Ishikawa (cell line): ENCODE results near the gene DSC2.

ENCODE experiments used
- CEBPB ChIP-seq: IDR thresholded peaks from 2 replicates; pipeline ENCODE4 v1.6.1; 2012
- CREB1 ChIP-seq: IDR thresholded peaks from 2 replicates; pipeline ENCODE4 v1.6.1; 2012; ENCODE audit warnings: low read depth
- EGR1 ChIP-seq: IDR thresholded peaks from 2 replicates; pipeline ENCODE4 v1.6.1; 2012
- EP300 ChIP-seq: IDR thresholded peaks from 2 replicates; pipeline ENCODE4 v1.6.1; 2012; ENCODE audit warnings: borderline replicate concordance
- FOXM1 ChIP-seq: IDR thresholded peaks from 2 replicates; pipeline ENCODE4 v1.6.1; 2012; ENCODE audit warnings: low read depth, borderline replicate concordance
- MAX ChIP-seq: IDR thresholded peaks from 2 replicates; pipeline ENCODE4 v1.6.1; 2012
- NFIC ChIP-seq: IDR thresholded peaks from 2 replicates; pipeline ENCODE4 v1.6.1; 2012
- RAD21 ChIP-seq: IDR thresholded peaks from 2 replicates; pipeline ENCODE4 v1.6.1; 2012; ENCODE audit warnings: low read depth
- REST ChIP-seq: IDR thresholded peaks from 2 replicates; pipeline ENCODE4 v1.6.1; 2012; ENCODE audit warnings: low read depth, mild to moderate bottlenecking
- TAF1 ChIP-seq: IDR thresholded peaks from 2 replicates; pipeline ENCODE4 v1.6.1; 2012; ENCODE audit warnings: low read depth, mild to moderate bottlenecking
- TCF12 ChIP-seq: IDR thresholded peaks from 2 replicates; pipeline ENCODE4 v1.6.1; 2012; ENCODE audit warnings: low read depth
- TEAD4 ChIP-seq: IDR thresholded peaks from 2 replicates; pipeline ENCODE4 v1.6.1; 2012
- YY1 ChIP-seq: IDR thresholded peaks from 2 replicates; pipeline ENCODE4 v1.6.1; 2012; ENCODE audit warnings: low read depth
- ZBTB7A ChIP-seq: IDR thresholded peaks from 2 replicates; pipeline ENCODE4 v1.6.1; 2012; ENCODE audit warnings: low read depth
- TF ChIP-seq, protein P1 (sequence below): IDR thresholded peaks from 2 replicates; pipeline ENCODE4 v1.6.1; 2012

Gene DSC2

DNA sequence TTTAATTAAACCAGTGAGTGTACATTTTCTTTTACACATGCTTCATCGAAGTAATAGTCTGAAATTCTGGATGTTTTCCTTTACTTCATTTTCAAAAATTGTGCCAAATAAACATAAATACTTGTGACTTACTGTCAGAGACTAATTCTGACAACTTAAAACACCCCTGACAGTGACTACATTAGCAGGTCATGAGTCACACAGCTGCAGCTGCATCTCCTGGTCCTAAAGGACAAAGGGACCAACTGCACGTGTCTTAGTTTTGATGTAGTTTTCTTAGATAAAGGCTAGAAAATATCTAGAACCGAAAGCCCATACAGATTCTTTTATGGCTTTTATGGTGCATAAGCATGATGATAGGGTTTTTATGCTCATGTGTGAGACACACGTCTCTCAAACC is 30.0 kb downstream of the DSC2 start:
- TF ChIP-seq TCF12, result no peak
- no peak for TF ChIP-seq TAF1
- no peak for TF ChIP-seq EGR1
- TF ChIP-seq, protein P1, sequence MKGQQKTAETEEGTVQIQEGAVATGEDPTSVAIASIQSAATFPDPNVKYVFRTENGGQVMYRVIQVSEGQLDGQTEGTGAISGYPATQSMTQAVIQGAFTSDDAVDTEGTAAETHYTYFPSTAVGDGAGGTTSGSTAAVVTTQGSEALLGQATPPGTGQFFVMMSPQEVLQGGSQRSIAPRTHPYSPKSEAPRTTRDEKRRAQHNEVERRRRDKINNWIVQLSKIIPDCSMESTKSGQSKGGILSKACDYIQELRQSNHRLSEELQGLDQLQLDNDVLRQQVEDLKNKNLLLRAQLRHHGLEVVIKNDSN, result no peak
- TF ChIP-seq FOXM1, result no peak
- TF ChIP-seq MAX, result no peak
- TF ChIP-seq RAD21, result no peak
- no peak for TF ChIP-seq CEBPB

- TF ChIP-seq YY1, result no peak
- TF ChIP-seq RAD21, result no peak
- no peak for TF ChIP-seq EGR1
Observed at GRCh38 chr18:31070206-31070605, 32.0 kb downstream of the DSC2 start.

GRCh38 chr18:31066266-31066665 is 36.0 kb downstream of the DSC2 start:
- TF ChIP-seq MAX (no peak), FOXM1 (no peak), ZBTB7A (no peak), YY1 (no peak), CEBPB (no peak), TCF12 (no peak), TEAD4 (no peak), REST (no peak), RAD21 (no peak), CREB1 (no peak), NFIC (no peak), EGR1 (no peak)
- TF ChIP-seq, protein P1, result no peak

GRCh38 chr18:31065036-31065773 is 37.0 kb downstream of the DSC2 start:
- TF ChIP-seq TEAD4 (no peak), MAX (no peak), REST (no peak), TCF12 (no peak), NFIC (no peak), TAF1 (no peak), ZBTB7A (no peak)

DNA sequence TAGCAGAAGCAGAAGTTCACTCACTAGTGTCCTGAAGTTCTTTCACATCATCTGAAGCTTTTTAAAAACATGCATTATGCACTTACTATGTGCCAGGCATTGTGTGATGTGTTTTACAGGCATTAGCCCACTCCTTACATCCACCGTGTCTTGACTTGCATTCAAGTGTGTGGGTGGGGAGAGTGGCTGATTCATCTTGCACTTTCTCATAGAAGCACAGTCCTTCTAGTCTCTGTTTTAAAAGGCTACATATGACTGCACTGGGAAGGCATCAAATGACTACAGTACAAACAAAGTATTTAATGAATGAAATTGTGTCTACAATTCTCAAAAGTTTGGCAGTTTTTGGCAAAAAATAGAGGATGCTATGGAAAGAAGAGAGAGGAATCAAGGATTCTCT is 38.1 kb downstream of the DSC2 start:
- TF ChIP-seq CEBPB (no peak), CREB1 (no peak), TAF1 (no peak)

GRCh38 chr18:31061945-31062344 is 40.3 kb downstream of the DSC2 start:
- no peak for TF ChIP-seq NFIC
- no peak for TF ChIP-seq EGR1
- TF ChIP-seq TAF1, result no peak
- no peak for TF ChIP-seq REST
- TF ChIP-seq CREB1, result no peak
- no peak for TF ChIP-seq EP300
- TF ChIP-seq TEAD4, result no peak
- no peak for TF ChIP-seq FOXM1
- TF ChIP-seq TCF12, result no peak
- no peak for TF ChIP-seq CEBPB
- TF ChIP-seq, protein P1, result no peak
- no peak for TF ChIP-seq MAX
- no peak for TF ChIP-seq RAD21
- TF ChIP-seq YY1, result no peak
- no peak for TF ChIP-seq ZBTB7A
